Choroid plexus epithelial cell (primary cell): ENCODE data around the gene RPL7A.

ENCODE experiments used
- DNase-seq: peaks from one replicate; pipeline ENCODE4 v3.0.0-alpha.2; 2010; ENCODE audit warnings: low read depth
- H3K4me3 ChIP-seq: 2 replicates; pipeline ENCODE4 v1.5.1; 2011; ENCODE audit warnings: low read depth, mild to moderate bottlenecking, control low read depth, low read length, moderate library complexity
- TF ChIP-seq, protein P1 (sequence below): conservative IDR thresholded peaks from 2 replicates; pipeline ENCODE4 v1.5.1; 2011; ENCODE audit warnings: low read depth, mild to moderate bottlenecking, control low read depth, inconsistent platforms, low read length, moderate library complexity

The RPL7A gene

DNA sequence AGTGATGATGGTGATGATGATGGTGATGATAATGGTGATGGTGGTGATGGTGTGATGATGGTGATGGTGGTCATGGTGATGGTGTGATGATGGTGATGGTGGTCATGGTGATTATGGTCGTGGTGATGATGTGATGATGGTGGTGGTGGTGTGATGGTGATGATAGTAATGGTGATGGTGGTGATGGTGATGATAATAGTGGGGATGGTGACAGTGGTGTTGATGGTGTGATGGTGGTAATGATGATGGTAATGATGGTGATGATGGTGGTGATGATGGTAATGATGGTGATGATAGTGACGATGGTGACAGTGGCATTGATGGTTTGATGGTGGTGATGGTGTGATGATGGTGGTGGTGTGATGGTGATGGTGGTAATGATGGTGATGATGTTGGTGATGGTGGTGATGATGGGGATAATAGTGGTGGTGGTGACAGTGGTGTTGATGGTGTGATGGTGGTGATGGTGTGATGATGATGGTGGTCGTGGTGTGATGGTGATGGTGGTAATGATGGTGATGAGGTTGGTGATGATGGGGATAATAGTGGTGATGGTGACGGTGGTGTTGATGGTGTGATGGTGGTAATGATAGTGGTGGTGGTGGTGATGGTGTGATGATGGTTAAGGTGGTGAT, 34.6 kb downstream of the RPL7A start:
- TF ChIP-seq, protein P1, sequence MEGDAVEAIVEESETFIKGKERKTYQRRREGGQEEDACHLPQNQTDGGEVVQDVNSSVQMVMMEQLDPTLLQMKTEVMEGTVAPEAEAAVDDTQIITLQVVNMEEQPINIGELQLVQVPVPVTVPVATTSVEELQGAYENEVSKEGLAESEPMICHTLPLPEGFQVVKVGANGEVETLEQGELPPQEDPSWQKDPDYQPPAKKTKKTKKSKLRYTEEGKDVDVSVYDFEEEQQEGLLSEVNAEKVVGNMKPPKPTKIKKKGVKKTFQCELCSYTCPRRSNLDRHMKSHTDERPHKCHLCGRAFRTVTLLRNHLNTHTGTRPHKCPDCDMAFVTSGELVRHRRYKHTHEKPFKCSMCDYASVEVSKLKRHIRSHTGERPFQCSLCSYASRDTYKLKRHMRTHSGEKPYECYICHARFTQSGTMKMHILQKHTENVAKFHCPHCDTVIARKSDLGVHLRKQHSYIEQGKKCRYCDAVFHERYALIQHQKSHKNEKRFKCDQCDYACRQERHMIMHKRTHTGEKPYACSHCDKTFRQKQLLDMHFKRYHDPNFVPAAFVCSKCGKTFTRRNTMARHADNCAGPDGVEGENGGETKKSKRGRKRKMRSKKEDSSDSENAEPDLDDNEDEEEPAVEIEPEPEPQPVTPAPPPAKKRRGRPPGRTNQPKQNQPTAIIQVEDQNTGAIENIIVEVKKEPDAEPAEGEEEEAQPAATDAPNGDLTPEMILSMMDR = no peak
- no peak for DNase-seq
- H3K4me3 ChIP-seq = no peak overlapping the region

DNA sequence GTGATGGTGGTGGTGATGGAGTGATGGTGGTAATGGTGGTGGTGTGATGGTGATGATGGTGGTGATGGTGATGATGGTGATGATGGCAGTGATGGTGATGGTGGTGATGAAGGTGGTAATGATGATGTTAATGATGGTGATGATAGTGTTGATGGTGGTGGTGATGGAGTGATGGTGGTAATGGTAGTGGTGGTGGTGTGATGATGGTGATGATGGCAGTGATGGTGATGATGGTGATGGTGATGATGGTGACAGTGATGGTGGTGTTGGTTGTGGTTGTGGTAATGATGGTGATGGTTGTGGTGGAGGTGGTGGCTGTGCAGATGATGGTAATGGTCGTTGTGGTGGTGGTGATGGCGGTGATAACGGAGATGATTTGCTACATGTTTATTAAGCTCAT, 35.4 kb downstream of the RPL7A start:
- TF ChIP-seq, protein P1 = no peak
- no peak for DNase-seq
- H3K4me3 ChIP-seq = no peak overlapping the region

DNA sequence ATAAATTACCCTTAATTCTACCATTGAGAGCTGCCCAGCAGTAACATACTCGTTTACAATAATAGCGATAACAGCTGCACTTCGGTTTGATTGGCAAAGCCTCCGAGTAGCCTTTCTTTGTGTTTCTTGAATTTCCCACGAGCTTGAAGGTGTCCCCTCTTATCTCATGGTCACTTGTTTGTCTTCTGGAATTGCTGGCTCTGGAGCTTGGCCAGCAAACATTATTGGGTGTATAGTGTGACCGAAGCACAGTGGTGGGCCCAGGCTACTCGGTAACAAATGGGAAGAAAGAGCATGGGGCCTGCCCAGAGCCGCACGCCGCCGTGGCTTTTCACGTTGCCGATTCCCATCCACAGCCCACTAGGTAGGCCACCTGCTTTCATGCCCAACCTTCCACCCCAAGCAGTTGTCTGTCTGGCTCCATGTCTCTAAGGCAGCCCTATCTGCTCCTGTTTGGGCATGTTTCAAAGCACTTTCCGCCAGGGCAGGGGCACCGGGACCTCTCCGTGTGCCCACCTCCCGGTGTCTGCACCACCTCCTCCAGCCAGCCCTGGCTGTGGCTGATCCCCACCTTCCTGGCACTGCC, 36.8 kb downstream of the RPL7A start:
- DNase-seq = no peak
- TF ChIP-seq, protein P1 = no peak
- no peak overlapping the region for H3K4me3 ChIP-seq

DNA sequence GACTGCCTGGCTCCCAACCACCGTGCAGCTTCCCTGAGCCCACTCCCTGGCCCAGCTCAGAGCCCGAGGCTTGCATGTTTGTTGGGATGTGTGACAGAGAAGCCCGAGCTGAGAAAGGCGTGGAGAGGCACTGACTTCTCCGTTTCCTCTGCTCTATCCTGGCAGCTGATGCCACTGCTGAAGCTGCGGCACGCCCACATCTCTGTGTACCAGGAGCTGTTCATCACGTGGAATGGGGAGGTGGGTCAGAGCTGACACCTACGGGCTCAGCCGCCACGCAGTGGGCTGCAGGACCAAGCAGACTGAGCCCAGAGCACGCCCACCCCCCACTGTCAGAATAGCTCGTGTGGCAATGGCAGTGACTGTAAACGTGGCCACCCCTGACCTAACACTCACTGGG, 37.4 kb downstream of the RPL7A start:
- TF ChIP-seq, protein P1 = no peak
- H3K4me3 ChIP-seq = no peak overlapping the region
- DNase-seq = no peak

DNA sequence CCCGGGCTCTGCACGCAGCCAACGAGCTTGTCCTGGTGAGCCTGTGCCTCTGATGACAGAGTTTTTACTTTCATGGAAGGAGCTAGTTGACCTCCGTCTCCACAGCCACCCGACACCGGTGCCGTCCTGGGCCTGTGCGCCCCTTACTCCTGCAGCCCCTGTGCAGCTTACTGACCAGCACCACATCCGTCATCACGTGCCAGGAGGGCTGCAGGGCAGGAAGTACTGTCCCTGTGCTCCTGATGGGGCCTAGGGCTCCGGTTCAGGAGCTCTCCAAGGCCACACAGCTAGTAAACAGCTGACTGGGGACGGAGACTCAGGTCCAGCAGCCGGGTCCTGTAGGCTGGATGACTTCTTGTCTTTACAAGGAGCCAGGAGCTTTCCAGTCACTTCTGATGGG, 38.3 kb downstream of the RPL7A start:
- DNase-seq = no peak
- TF ChIP-seq, protein P1 = no peak
- H3K4me3 ChIP-seq = no peak overlapping the region

DNA sequence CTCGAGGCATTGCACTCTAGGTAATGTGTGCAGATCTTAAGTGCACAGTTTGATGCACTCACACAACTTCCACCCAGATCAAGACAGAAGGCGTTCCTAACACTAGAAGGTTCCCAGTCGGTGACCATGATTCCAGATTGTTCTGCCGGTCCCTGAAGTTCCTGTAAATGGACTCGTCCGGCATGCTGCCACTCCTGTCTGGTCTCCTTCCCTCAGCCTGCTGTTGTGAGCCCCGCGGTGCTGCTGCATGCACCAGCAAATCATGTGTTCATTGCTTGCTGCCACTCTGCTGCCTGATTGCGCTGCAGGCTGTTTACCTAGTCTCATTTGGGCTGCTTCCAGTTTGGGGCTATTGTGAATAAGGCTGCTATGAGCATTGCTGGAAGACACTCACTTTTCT, 39.7 kb downstream of the RPL7A start:
- H3K4me3 ChIP-seq = no peak overlapping the region
- TF ChIP-seq, protein P1 = no peak
- no peak for DNase-seq

DNA sequence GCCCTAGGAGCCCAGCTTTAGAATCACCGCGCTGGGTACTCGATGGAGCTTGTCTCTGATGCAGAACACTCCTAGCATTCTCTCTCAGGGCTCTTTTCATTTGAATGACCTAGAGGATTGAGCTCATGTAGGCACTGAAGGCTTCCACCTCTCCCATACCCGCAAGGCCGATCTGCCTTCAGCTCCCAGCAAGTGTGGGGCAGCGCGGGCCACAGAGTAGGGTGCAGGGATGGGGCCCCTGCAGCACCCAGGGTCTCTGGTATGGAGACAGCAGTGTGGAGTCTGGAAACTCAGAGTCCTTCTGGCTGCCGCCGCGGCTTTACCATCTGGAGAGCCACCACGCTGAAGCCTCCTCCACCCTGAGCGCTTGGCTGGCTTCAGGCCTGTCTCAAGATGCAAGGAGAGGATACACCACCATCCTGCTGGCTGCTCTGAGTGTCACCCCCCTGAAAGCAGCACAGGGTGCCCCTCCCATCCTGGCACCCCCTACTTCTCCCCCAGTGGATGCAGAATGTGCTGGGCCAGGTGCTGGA, 41.1 kb downstream of the RPL7A start:
- TF ChIP-seq, protein P1 = no peak
- H3K4me3 ChIP-seq = no peak overlapping the region
- DNase-seq = no peak
